Loucy (cell line): ENCODE results near the gene C20orf202.

ENCODE experiments used
- H2AFZ ChIP-seq: fragments of 200-600 bp; sonication (generic); 2 replicates; pipeline ENCODE4 v1.6.0; 2016; ENCODE audit warnings: antibody characterized with exemption, mild to moderate bottlenecking, low read length, moderate library complexity
- H3F3A ChIP-seq: fragments of 200-600 bp; 2 replicates; pipeline ENCODE4 v1.6.0; 2016; ENCODE audit warnings: antibody characterized with exemption, low read depth, mild to moderate bottlenecking
- H3K27me3 ChIP-seq: fragments of 200-600 bp; sonication (generic); 2 replicates; pipeline ENCODE4 v1.6.1; 2014; ENCODE audit warnings: low read length, mild to moderate bottlenecking; ENCODE audit not compliant: insufficient read depth, poor library complexity, severe bottlenecking
- H3K36me3 ChIP-seq: fragments of 200-600 bp; sonication (generic); 2 replicates; pipeline ENCODE4 v1.6.1; 2016; ENCODE audit warnings: low read length; ENCODE audit not compliant: insufficient read depth
- H3K4me1 ChIP-seq: fragments of 200-600 bp; sonication (generic); 2 replicates; pipeline ENCODE4 v1.5.1; 2014; ENCODE audit warnings: low read length, mild to moderate bottlenecking; ENCODE audit not compliant: insufficient read depth, poor library complexity, severe bottlenecking
- H3K4me2 ChIP-seq: fragments of 200-600 bp; sonication (generic); 2 replicates; pipeline ENCODE4 v1.6.0; 2014; ENCODE audit warnings: antibody characterized with exemption, low read length, low read depth, mild to moderate bottlenecking; ENCODE audit not compliant: poor library complexity, severe bottlenecking
- H3K4me3 ChIP-seq: fragments of 200-600 bp; sonication (generic); 2 replicates; pipeline ENCODE4 v1.5.1; 2014; ENCODE audit warnings: low read length, mild to moderate bottlenecking, mixed read lengths; ENCODE audit not compliant: poor library complexity, severe bottlenecking
- H3K79me2 ChIP-seq: fragments of 200-600 bp; sonication (generic); 2 replicates; pipeline ENCODE4 v1.6.1; 2014; ENCODE audit warnings: low read length; ENCODE audit not compliant: insufficient read depth
- H3K9ac ChIP-seq: fragments of 200-600 bp; sonication (generic); 2 replicates; pipeline ENCODE4 v1.6.0; 2014; ENCODE audit warnings: mild to moderate bottlenecking, low read depth, low read length, moderate library complexity; ENCODE audit not compliant: poor library complexity, severe bottlenecking
- H3K9me2 ChIP-seq: fragments of 200-600 bp; sonication (generic); replicated peaks from 2 replicates; pipeline ENCODE4 v1.6.1; 2016; ENCODE audit warnings: low read depth, low read length, mixed read lengths
- H3K9me3 ChIP-seq: fragments of 200-600 bp; sonication (generic); 2 replicates; pipeline ENCODE4 v1.6.1; 2014; ENCODE audit warnings: mild to moderate bottlenecking, antibody characterized with exemption, low read length, low read depth; ENCODE audit not compliant: insufficient read depth
- H4K20me1 ChIP-seq: fragments of 200-600 bp; sonication (generic); 2 replicates; pipeline ENCODE4 v1.6.0; 2014; ENCODE audit warnings: antibody characterized with exemption, low read length, mild to moderate bottlenecking; ENCODE audit not compliant: insufficient read depth, poor library complexity, severe bottlenecking
- EZH2phosphoT487 ChIP-seq: fragments of 200-600 bp; IDR thresholded peaks from 2 replicates; pipeline ENCODE4 v1.6.1; 2018; ENCODE audit warnings: antibody characterized with exemption, mild to moderate bottlenecking, moderate library complexity, borderline replicate concordance
- TF ChIP-seq, protein P1 (sequence below): fragments of 200-600 bp; sonication (generic); conservative IDR thresholded peaks from 2 replicates; pipeline ENCODE4 v1.5.1; 2014; ENCODE audit warnings: mild to moderate bottlenecking, antibody characterized with exemption, low read length

The C20orf202 gene

GRCh38 chr20:1178623-1179022 lies 24.6 kb upstream of the C20orf202 start:
- no peaks in the 10 kb centered on the region for H4K20me1 ChIP-seq
- H3K27me3 ChIP-seq, result no peaks in the 10 kb centered on the region
- no peaks in the 10 kb centered on the region for H3K9me3 ChIP-seq
- no peaks in the 10 kb centered on the region for H3K79me2 ChIP-seq
- H3K4me3 ChIP-seq, result no peak overlapping the region
- no peaks in the 10 kb centered on the region for H3K9me2 ChIP-seq
- no peaks in the 10 kb centered on the region for H3F3A ChIP-seq
- no peak overlapping the region for H3K9ac ChIP-seq
- 0 out of 2 replicates have a peak, but pooled peaks cover 3% of the 10 kb centered on the region for H3K36me3 ChIP-seq
- TF ChIP-seq, protein P1, sequence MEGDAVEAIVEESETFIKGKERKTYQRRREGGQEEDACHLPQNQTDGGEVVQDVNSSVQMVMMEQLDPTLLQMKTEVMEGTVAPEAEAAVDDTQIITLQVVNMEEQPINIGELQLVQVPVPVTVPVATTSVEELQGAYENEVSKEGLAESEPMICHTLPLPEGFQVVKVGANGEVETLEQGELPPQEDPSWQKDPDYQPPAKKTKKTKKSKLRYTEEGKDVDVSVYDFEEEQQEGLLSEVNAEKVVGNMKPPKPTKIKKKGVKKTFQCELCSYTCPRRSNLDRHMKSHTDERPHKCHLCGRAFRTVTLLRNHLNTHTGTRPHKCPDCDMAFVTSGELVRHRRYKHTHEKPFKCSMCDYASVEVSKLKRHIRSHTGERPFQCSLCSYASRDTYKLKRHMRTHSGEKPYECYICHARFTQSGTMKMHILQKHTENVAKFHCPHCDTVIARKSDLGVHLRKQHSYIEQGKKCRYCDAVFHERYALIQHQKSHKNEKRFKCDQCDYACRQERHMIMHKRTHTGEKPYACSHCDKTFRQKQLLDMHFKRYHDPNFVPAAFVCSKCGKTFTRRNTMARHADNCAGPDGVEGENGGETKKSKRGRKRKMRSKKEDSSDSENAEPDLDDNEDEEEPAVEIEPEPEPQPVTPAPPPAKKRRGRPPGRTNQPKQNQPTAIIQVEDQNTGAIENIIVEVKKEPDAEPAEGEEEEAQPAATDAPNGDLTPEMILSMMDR, result no peak
- TF ChIP-seq EZH2phosphoT487, result no peak
- H3K4me2 ChIP-seq, result no peak overlapping the region
- no peak overlapping the region for H2AFZ ChIP-seq
- no peaks in the 10 kb centered on the region for H3K4me1 ChIP-seq

DNA sequence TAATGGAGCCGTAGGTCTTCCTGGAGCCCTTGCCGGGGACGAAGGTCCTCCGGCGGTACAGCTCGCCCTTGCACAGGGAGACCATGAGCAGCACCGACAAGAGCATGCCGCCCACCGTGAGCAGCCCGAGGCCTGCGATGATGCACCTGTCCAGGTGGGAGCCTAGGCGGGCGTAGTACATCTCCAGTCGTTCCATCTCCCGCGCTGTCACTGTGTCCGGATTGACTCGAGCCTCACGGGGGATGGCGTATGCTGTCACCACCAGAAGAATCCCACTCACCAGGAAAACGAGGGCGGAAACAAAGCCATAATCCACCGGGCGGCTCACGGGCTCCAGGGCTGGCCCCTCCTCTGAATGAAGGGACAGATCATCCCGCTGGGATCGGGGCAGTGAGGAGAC lies 22.3 kb upstream of the C20orf202 start:
- H3K9me3 ChIP-seq, result no peaks in the 10 kb centered on the region
- no peak overlapping the region for H3K4me2 ChIP-seq
- no peak overlapping the region for H2AFZ ChIP-seq
- H3K9ac ChIP-seq, result no peak overlapping the region
- no peaks in the 10 kb centered on the region for H3K9me2 ChIP-seq
- H3F3A ChIP-seq, result no peaks in the 10 kb centered on the region
- no peak overlapping the region for H3K4me3 ChIP-seq
- H3K4me1 ChIP-seq, result no peaks in the 10 kb centered on the region
- TF ChIP-seq, protein P1, result no peak
- no peak for TF ChIP-seq EZH2phosphoT487
- H3K27me3 ChIP-seq, result no peaks in the 10 kb centered on the region
- H4K20me1 ChIP-seq, result no peaks in the 10 kb centered on the region
- no peaks in the 10 kb centered on the region for H3K79me2 ChIP-seq
- no peaks in the 10 kb centered on the region for H3K36me3 ChIP-seq

GRCh38 chr20:1182106-1182505 lies 21.1 kb upstream of the C20orf202 start:
- H3K4me1 ChIP-seq, result no peaks in the 10 kb centered on the region
- H3K4me2 ChIP-seq, result no peak overlapping the region
- no peaks in the 10 kb centered on the region for H3K9me3 ChIP-seq
- H3K4me3 ChIP-seq, result no peak overlapping the region
- H2AFZ ChIP-seq, result no peak overlapping the region
- no peaks in the 10 kb centered on the region for H3K36me3 ChIP-seq
- H3K27me3 ChIP-seq, result no peaks in the 10 kb centered on the region
- no peaks in the 10 kb centered on the region for H3K9me2 ChIP-seq
- H4K20me1 ChIP-seq, result no peaks in the 10 kb centered on the region
- no peaks in the 10 kb centered on the region for H3K79me2 ChIP-seq
- no peaks in the 10 kb centered on the region for H3F3A ChIP-seq
- TF ChIP-seq, protein P1, result no peak
- TF ChIP-seq EZH2phosphoT487, result no peak
- no peak overlapping the region for H3K9ac ChIP-seq
